H1 (cell line): ENCODE results near the gene CNBP. TPM values are rescaled to one million over a fixed set of nuclear protein-coding genes. Genes with fewer than 3 reads are reported as not detected.

Experiments
- BACH1 ChIP-seq: IDR thresholded peaks from 2 replicates; pipeline ENCODE4 v1.6.1; 2012; ENCODE audit warnings: low read length, improper control_type of control experiment
- CBX5 ChIP-seq: fragments of 300-800, 300-1000 bp; sonication (generic); IDR thresholded peaks from 2 replicates; pipeline ENCODE4 v1.7.1; 2016; ENCODE audit warnings: antibody characterized with exemption, low read length, low read depth
- CEBPB ChIP-seq: IDR thresholded peaks from 2 replicates; pipeline ENCODE4 v1.6.1; 2012; ENCODE audit warnings: low read depth, low read length
- CHD1 ChIP-seq: IDR thresholded peaks from 2 replicates; pipeline ENCODE4 v1.6.1; 2012; ENCODE audit warnings: low read depth, low read length, improper control_type of control experiment
- CTBP2 ChIP-seq: IDR thresholded peaks from 2 replicates; pipeline ENCODE4 v1.7.0; 2011; ENCODE audit warnings: borderline replicate concordance, mild to moderate bottlenecking, moderate library complexity, mixed read lengths, low read length; ENCODE audit not compliant: insufficient read depth, insufficient read length
- EZH2 ChIP-seq: fragments of 200-600 bp; sonication (generic); IDR thresholded peaks from 2 replicates; pipeline ENCODE4 v1.7.1; 2012; ENCODE audit warnings: low read depth, mild to moderate bottlenecking, moderate library complexity, low read length, inconsistent platforms; ENCODE audit not compliant: severe bottlenecking
- FOSL1 ChIP-seq: IDR thresholded peaks from 2 replicates; pipeline ENCODE4 v1.6.1; 2011; ENCODE audit warnings: mild to moderate bottlenecking, low read depth, low read length, moderate library complexity; ENCODE audit not compliant: insufficient read depth
- HDAC2 ChIP-seq, 2 experiments: fragments of 300-600 bp in 1 of 2; sonication (generic) in 1 of 2; IDR thresholded peaks; 2 replicates each; pipeline ENCODE4 v1.6.1; 2011 to 2012; ENCODE audit warnings: low read depth in 2 of 2, low read length in 2 of 2, mild to moderate bottlenecking in 2 of 2, moderate library complexity in 2 of 2, borderline replicate concordance in 1 of 2, inconsistent platforms in 1 of 2
- HDAC6 ChIP-seq: IDR thresholded peaks from one replicate; pipeline ENCODE4 v1.7.1; 2012; ENCODE audit warnings: low read depth, mild to moderate bottlenecking, inconsistent platforms, low read length, moderate library complexity
- KDM1A ChIP-seq: fragments of 200-600, 300-600 bp; sonication (generic); IDR thresholded peaks from 2 replicates; pipeline ENCODE4 v1.7.1; 2016; ENCODE audit warnings: mild to moderate bottlenecking, low read length, borderline replicate concordance
- RXRA ChIP-seq: IDR thresholded peaks from 2 replicates; pipeline ENCODE4 v1.6.1; 2011; ENCODE audit warnings: low read depth, mild to moderate bottlenecking, low read length, moderate library complexity; ENCODE audit not compliant: insufficient read depth
- SIN3A ChIP-seq, 2 experiments: IDR thresholded peaks in 1 of 2; conservative IDR thresholded peaks in 1 of 2; 2 replicates each; pipeline ENCODE4 v1.6.1; 2011 to 2012; ENCODE audit warnings: low read length in 2 of 2, improper control_type of control experiment in 1 of 2, low read depth in 1 of 2, mild to moderate bottlenecking in 1 of 2
- SIRT6 ChIP-seq: IDR thresholded peaks from one replicate; pipeline ENCODE4 v1.7.1; 2012; ENCODE audit warnings: low read length, inconsistent platforms
- SP2 ChIP-seq: IDR thresholded peaks from 2 replicates; pipeline ENCODE4 v1.6.1; 2012; ENCODE audit warnings: mild to moderate bottlenecking, low read length, inconsistent platforms
- SRF ChIP-seq: IDR thresholded peaks from 2 replicates; pipeline ENCODE4 v1.6.1; 2011; ENCODE audit warnings: mild to moderate bottlenecking, low read depth, low read length, moderate library complexity
- TAF1 ChIP-seq: IDR thresholded peaks from 2 replicates; pipeline ENCODE4 v1.6.1; 2011; ENCODE audit warnings: mild to moderate bottlenecking, low read depth, low read length
- TAF7 ChIP-seq: optimal IDR thresholded peaks from 2 replicates; pipeline ENCODE3; 2011; ENCODE audit warnings: low read depth, mild to moderate bottlenecking, inconsistent platforms, low read length, moderate library complexity, borderline replicate concordance
- TEAD4 ChIP-seq: IDR thresholded peaks from 2 replicates; pipeline ENCODE4 v1.6.1; 2012; ENCODE audit warnings: low read depth, low read length, inconsistent platforms, mixed read lengths
- YY1 ChIP-seq: IDR thresholded peaks from 2 replicates; pipeline ENCODE4 v1.6.1; 2011; ENCODE audit warnings: low read depth, mild to moderate bottlenecking, low read length
- ZNF274 ChIP-seq: IDR thresholded peaks from 2 replicates; pipeline ENCODE4 v1.7.0; 2012; ENCODE audit warnings: low read length, borderline replicate concordance; ENCODE audit errors: extremely low read depth
- polyA plus RNA-seq, 7 experiments: library from polyadenylated mRNA; depleted of rRNA in 3 of 7; stranded (reverse) in 5 of 7; unstranded in 2 of 7; fragments of >200 nt in 5 of 7; fragments of 200-250 nt in 2 of 7; gene quantifications; 1 replicate in 5 of 7; 2 replicates in 1 of 7; 4 replicates in 1 of 7; pipeline versions ENCODE4 v1.2.1 to v1.2.3, GENCODE V29; 2011 to 2013; ENCODE audit warnings: missing spikeins in 2 of 7, mixed read lengths in 2 of 7
- total RNA-seq: library from RNA; stranded (reverse); fragmentation: NEBNext Ultra II Directional; extraction: Animal tissue kit (Norgen Biotek cat#: 25700); gene quantifications from 2 replicates; pipeline ENCODE4 v1.2.1, GENCODE V29; 2021
- TF ChIP-seq, protein P1 (sequence below), 3 experiments: IDR thresholded peaks; 1 replicate in 2 of 3; 2 replicates in 1 of 3; pipeline versions ENCODE4 v1.5.1 to v1.6.1; 2011; ENCODE audit warnings: low read length in 3 of 3, mild to moderate bottlenecking in 3 of 3, inconsistent platforms in 2 of 3, low read depth in 1 of 3, moderate library complexity in 1 of 3; ENCODE audit not compliant: insufficient read depth in 1 of 3; ENCODE audit errors: control extremely low read depth in 1 of 3

The CNBP gene
- total and polyA plus RNA-seq, 2 of the 8 experiments (the other 6 are each of a cell fraction or from before 2014, with no cell fraction given) = 315 to 371 TPM

GRCh38 chr3:129160891-129161859 lies 22.5 kb downstream of the CNBP start, which contains the start of gene ISY1 (continued):
- TF ChIP-seq, protein P1, sequence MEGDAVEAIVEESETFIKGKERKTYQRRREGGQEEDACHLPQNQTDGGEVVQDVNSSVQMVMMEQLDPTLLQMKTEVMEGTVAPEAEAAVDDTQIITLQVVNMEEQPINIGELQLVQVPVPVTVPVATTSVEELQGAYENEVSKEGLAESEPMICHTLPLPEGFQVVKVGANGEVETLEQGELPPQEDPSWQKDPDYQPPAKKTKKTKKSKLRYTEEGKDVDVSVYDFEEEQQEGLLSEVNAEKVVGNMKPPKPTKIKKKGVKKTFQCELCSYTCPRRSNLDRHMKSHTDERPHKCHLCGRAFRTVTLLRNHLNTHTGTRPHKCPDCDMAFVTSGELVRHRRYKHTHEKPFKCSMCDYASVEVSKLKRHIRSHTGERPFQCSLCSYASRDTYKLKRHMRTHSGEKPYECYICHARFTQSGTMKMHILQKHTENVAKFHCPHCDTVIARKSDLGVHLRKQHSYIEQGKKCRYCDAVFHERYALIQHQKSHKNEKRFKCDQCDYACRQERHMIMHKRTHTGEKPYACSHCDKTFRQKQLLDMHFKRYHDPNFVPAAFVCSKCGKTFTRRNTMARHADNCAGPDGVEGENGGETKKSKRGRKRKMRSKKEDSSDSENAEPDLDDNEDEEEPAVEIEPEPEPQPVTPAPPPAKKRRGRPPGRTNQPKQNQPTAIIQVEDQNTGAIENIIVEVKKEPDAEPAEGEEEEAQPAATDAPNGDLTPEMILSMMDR (IDR thresholded peaks at IDR 0.05; ENCODE audit: control extremely low read depth in 1 of 3, insufficient read depth in 1 of 3, low read depth in 1 of 3, low read length in 3 of 3) = peak; percentile 76 to 86 (median 84)
- TF ChIP-seq CTBP2 (no peak), FOSL1 (no peak), HDAC2 (IDR thresholded peaks at IDR 0.05; ENCODE audit: borderline replicate concordance in 1 of 2, low read depth in 2 of 2, low read length in 2 of 2) (no peak), CHD1 (no peak), TEAD4 (0 out of 2 replicates have a peak, but pooled peaks have one; percentile 2), TAF7 (peak; percentile 79), RXRA (no peak), SRF (peak; percentile 36; the same call in 1 of the 2 replicates), CBX5 (no peak), TAF1 (peak; percentile 92), SP2 (no peak), HDAC6 (no peak), ZNF274 (no peak), KDM1A (no peak), CEBPB (no peak; the same call in 1 of the 2 replicates), YY1 (peak; percentile 38), SIRT6 (no peak), BACH1 (no peak), SIN3A (conservative IDR thresholded peaks at IDR 0.05 in 1 of 2, IDR thresholded peaks at IDR 0.05 in 1 of 2; ENCODE audit: low read depth in 1 of 2, low read length in 2 of 2) (peak; percentile 81 to 82; a peak in 2 of 4 replicates), EZH2 (no peak)
